ENCODE measurements around the gene ACACA.

GRCh38 chr17:37060094-37060493 lies 346.5 kb downstream of the ACACA start:
- no peak for TF ChIP-seq CTCF (IDR thresholded peaks at IDR 0.05; ENCODE audit: low read length)
- TF ChIP-seq EZH2 (optimal IDR thresholded peaks at IDR 0.05; ENCODE audit: low read depth, low read length), result no peak
- no peak for TF ChIP-seq EZH2phosphoT487 (IDR thresholded peaks at IDR 0.05; ENCODE audit: low read length)

Measured in MM.1S (cell line).